HepG2 (cell line): ENCODE data around the gene ENPP7. TPM values are rescaled to one million over a fixed set of nuclear protein-coding genes. Genes with fewer than 3 reads are reported as not detected.

Source experiments
- ATAC-seq: fragments of 200-7000 bp; cut with Tn5 transposase; 3 replicates; pipeline ENCODE4 v1.9.1; 2020; ENCODE audit warnings: mild to moderate bottlenecking, moderate library complexity
- BruUV-seq: library from RNA; stranded (reverse); fragments of 400-500 nt; replicated peaks from 2 replicates; lab custom pipeline; 2021; lab: Mats Ljungman, UMichigan
- CTCF ChIA-PET: fragments of 300-600 bp; formaldehyde crosslinking; extraction: SDS; loops from one replicate; lab custom pipeline; 2021; ENCODE audit warnings: low total read pairs, inconsistent platforms, low intra/inter-chr PET ratio; lab: Yijun Ruan, JAX
- POLR2A ChIA-PET: fragments of 350-600 bp; sonication (Branson Sonifier 250); formaldehyde crosslinking; loops from one replicate; lab custom pipeline; 2020; ENCODE audit warnings: antibody characterized with exemption, inconsistent platforms; lab: Yijun Ruan, JAX
- DNase-seq: peaks from one replicate; pipeline ENCODE4 v3.0.0-alpha.2; 2015; ENCODE audit warnings: low spot score
- FAIRE-seq: peaks from 3 replicates; lab custom pipeline; 2011; peaks lifted over from hg19 to GRCh38; lab: Jason Lieb, UNC
- H2AFZ ChIP-seq: one replicate; pipeline ENCODE4 v1.6.1; 2011; ENCODE audit warnings: low read length, inconsistent platforms
- H3K27ac ChIP-seq: fragments of 300-600 bp; 3 replicates; pipeline ENCODE4 v1.8.0; 2011; ENCODE audit warnings: mixed run types, mild to moderate bottlenecking, mixed read lengths, low read length, inconsistent platforms; ENCODE audit not compliant: insufficient read depth; ENCODE audit errors: extremely low read length
- H3K27me3 ChIP-seq, 2 experiments: fragments of 200-600 bp in 1 of 2; 2 replicates in 1 of 2; 3 replicates in 1 of 2; pipeline versions ENCODE4 v1.6.0 to v1.8.0; 2011; ENCODE audit warnings: low read length in 2 of 2, mild to moderate bottlenecking in 2 of 2, moderate library complexity in 2 of 2, inconsistent platforms in 1 of 2; ENCODE audit not compliant: insufficient read depth in 2 of 2, control insufficient read depth in 1 of 2
- H3K36me3 ChIP-seq, 2 experiments: fragments of 200-600 bp in 1 of 2; replicated peaks in 1 of 2; 2 replicates in 1 of 2; 3 replicates in 1 of 2; pipeline versions ENCODE4 v1.5.1 to v1.8.0; 2011; ENCODE audit warnings: low read length in 2 of 2, inconsistent platforms in 1 of 2; ENCODE audit not compliant: insufficient read depth in 2 of 2, control insufficient read depth in 1 of 2
- H3K4me1 ChIP-seq: 2 replicates; pipeline ENCODE4 v1.5.1; 2012; ENCODE audit warnings: low read length, inconsistent platforms; ENCODE audit not compliant: insufficient read depth
- H3K4me2 ChIP-seq: 2 replicates; pipeline ENCODE4 v1.6.0; 2011; ENCODE audit warnings: low read depth, low read length, inconsistent platforms
- H3K4me3 ChIP-seq, 3 experiments: fragments of 200-600 bp in 1 of 3; sonication (generic), shearing (Covaris generic) in 1 of 3; replicated peaks in 1 of 3; 2 replicates each; pipeline ENCODE4 v1.5.1; 2011 to 2016; ENCODE audit warnings: low read length in 3 of 3, inconsistent platforms in 2 of 3, low read depth in 2 of 3, mild to moderate bottlenecking in 2 of 3, control low read depth in 1 of 3, mixed read lengths in 1 of 3; ENCODE audit not compliant: insufficient read depth in 1 of 3
- H3K79me2 ChIP-seq: one replicate; pipeline ENCODE4 v1.6.1; 2011; ENCODE audit warnings: low read length, inconsistent platforms; ENCODE audit not compliant: insufficient read depth
- H3K9ac ChIP-seq: 2 replicates; pipeline ENCODE4 v1.6.0; 2011; ENCODE audit warnings: mild to moderate bottlenecking, low read depth, low read length, inconsistent platforms; ENCODE audit not compliant: insufficient read depth
- H3K9me3 ChIP-seq: 2 replicates; pipeline ENCODE4 v1.5.1; 2012; ENCODE audit warnings: mild to moderate bottlenecking, low read length
- H4K20me1 ChIP-seq: 2 replicates; pipeline ENCODE4 v1.6.0; 2011; ENCODE audit warnings: inconsistent platforms, mild to moderate bottlenecking, low read length, moderate library complexity; ENCODE audit not compliant: insufficient read depth
- CC2D1A ChIP-seq: sonication (generic); formaldehyde crosslinking; IDR thresholded peaks from 2 replicates; pipeline ENCODE4 v1.8.1; 2023; ENCODE audit warnings: mild to moderate bottlenecking, missing genetic modification reagents
- E2F2 ChIP-seq: sonication (generic); formaldehyde crosslinking; IDR thresholded peaks from 2 replicates; pipeline ENCODE4 v1.4.0; 2020; ENCODE audit warnings: missing genetic modification reagents, borderline replicate concordance
- IRX3 ChIP-seq: sonication (generic); formaldehyde crosslinking; IDR thresholded peaks from 2 replicates; pipeline ENCODE4 v1.8.1; 2023; ENCODE audit warnings: mild to moderate bottlenecking, low read depth, missing genetic modification reagents, borderline replicate concordance
- MATR3 ChIP-seq: sonication (generic); formaldehyde crosslinking; IDR thresholded peaks from 2 replicates; pipeline ENCODE4 v1.4.0; 2020; ENCODE audit warnings: missing genetic modification reagents
- MEF2D ChIP-seq: sonication (generic); formaldehyde crosslinking; IDR thresholded peaks from 2 replicates; pipeline ENCODE4 v1.5.1; 2020; ENCODE audit warnings: mild to moderate bottlenecking, missing genetic modification reagents
- PHF8 ChIP-seq: sonication (generic); formaldehyde crosslinking; IDR thresholded peaks from 2 replicates; pipeline ENCODE4 v1.5.0; 2020; ENCODE audit warnings: missing genetic modification reagents
- SRF ChIP-seq: IDR thresholded peaks from 2 replicates; pipeline ENCODE4 v1.6.1; 2011; ENCODE audit warnings: mild to moderate bottlenecking, low read depth, low read length, moderate library complexity
- SRY ChIP-seq: sonication (generic); formaldehyde crosslinking; IDR thresholded peaks from 2 replicates; pipeline ENCODE4 v1.8.0; 2022; ENCODE audit warnings: mild to moderate bottlenecking, missing genetic modification reagents
- ZMAT3 ChIP-seq: sonication (generic); formaldehyde crosslinking; conservative IDR thresholded peaks from 2 replicates; pipeline ENCODE4 v1.7.0; 2021; ENCODE audit warnings: missing genetic modification reagents
- ZNF180 ChIP-seq: sonication (generic); formaldehyde crosslinking; IDR thresholded peaks from 2 replicates; pipeline ENCODE4 v1.4.0; 2020; ENCODE audit warnings: low read depth, missing genetic modification reagents, borderline replicate concordance
- ZNF703 ChIP-seq: sonication (generic); formaldehyde crosslinking; IDR thresholded peaks from 2 replicates; pipeline ENCODE4 v1.5.1; 2020; ENCODE audit warnings: missing genetic modification reagents, mild to moderate bottlenecking, moderate library complexity, borderline replicate concordance
- ZNF747 ChIP-seq: sonication (generic); formaldehyde crosslinking; IDR thresholded peaks from 2 replicates; pipeline ENCODE4 v1.8.1; 2023; ENCODE audit warnings: missing genetic modification reagents, mild to moderate bottlenecking, borderline replicate concordance
- WGBS: methylation state at CpG from one replicate; pipeline ENCODE4 v1.1.6; 2017; ENCODE audit warnings: low lambda C conversion rate; 5-methylcytosine and 5-hydroxymethylcytosine counted together
- in situ Hi-C: cut with HindIII; loops from 2 replicates; pipeline ENCODE4 v1.10.0; 2017; ENCODE audit warnings: low pct_unique_long_range_greater_than_20kb; ENCODE audit not compliant: extremely low pct_ligation_motif_present
- intact Hi-C: fragments of 100-400 bp; cut with micrococcal nuclease; formaldehyde crosslinking; loops from one replicate; pipeline ENCODE4 v1.10.0; 2022; ENCODE audit not compliant: unreplicated experiment
- polyA plus RNA-seq, 8 experiments: library from polyadenylated mRNA; depleted of rRNA in 3 of 8; stranded (reverse) in 7 of 8; unstranded in 1 of 8; fragments of >200 nt; fragmentation: Illumina TruSeq in 4 of 8; extraction: Trizol in 4 of 8; gene quantifications; 2 replicates each; pipeline versions ENCODE4 v1.2.1 to v1.2.3, GENCODE V29; 2011 to 2016; ENCODE audit warnings: low read depth in 4 of 8, missing spikeins in 1 of 8, mixed read lengths in 1 of 8; ENCODE audit not compliant: insufficient read depth in 1 of 8
- total RNA-seq, 5 experiments: library from RNA; depleted of rRNA; stranded (reverse); fragments of >200 nt; fragmentation: Illumina TruSeq; extraction: Trizol; gene quantifications; 2 replicates each; pipeline ENCODE4 v1.2.3, GENCODE V29; 2016; ENCODE audit warnings: low read depth in 1 of 5
- TF ChIP-seq, protein P1 (sequence below): sonication (generic); formaldehyde crosslinking; IDR thresholded peaks from 2 replicates; pipeline ENCODE4 v1.4.0; 2020; ENCODE audit warnings: mild to moderate bottlenecking, missing genetic modification reagents

ENPP7 gene
- total and polyA plus RNA-seq, 2 of the 13 experiments (the other 11 are each of a cell fraction or from before 2014, with no cell fraction given): 1.1 to 2.2 TPM

DNA sequence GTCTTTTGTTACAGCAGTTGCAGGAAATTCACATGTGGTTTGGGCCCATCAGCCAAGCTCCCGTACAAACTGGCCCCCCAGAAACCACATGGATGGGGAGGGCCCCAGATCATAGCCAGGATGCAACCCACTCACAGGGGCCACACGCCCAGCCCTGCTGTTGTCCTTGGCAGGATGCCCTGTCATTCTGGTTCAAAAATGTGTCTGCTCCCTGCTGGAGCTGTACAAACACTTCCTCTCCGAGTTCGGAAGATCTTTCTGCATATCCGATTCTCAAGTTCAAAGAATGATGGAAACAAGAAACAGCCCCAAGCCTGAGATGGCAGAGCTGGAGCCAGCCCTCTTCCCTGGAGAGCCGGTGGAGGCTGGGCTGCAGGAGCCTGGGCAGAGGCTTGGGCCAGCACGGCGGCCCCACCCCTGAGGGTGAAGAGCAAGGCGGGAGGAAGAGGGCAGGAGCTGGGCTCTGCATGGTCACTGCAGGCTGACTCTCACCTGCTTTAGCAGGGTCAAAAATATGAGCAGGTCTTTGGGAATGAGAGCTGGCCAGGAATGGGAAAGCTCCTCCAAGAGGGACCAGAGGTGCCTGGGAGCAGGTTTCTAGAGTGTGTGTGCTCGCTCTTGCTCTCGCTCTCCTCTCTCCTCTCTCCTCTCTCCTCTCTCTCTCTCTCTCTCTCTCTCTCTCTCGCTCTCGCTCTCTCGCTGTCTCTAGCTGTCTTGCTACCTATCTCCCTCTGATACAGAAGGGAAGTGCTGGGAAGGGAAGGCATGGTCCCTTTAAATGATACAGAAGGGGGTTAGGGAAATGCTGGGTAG lies 34.7 kb upstream of the ENPP7 start:
- Histone ChIP-seq H4K20me1 (peaks cover 7% of the 10 kb centered on the region; the same call in 1 of the 2 replicates), H3K4me1 (no peaks in the 10 kb centered on the region), H3K9me3 (no peaks in the 10 kb centered on the region), H3K4me2 (no peak overlapping the region), H2AFZ (no peak overlapping the region), H3K9ac (no peak overlapping the region), H3K4me3 (no peak overlapping the region), H3K36me3 (no peaks in the 10 kb centered on the region), H3K79me2 (no peaks in the 10 kb centered on the region), H3K27me3 (peaks cover 36 to 81% of the 10 kb centered on the region in 2 experiments; a peak in 4 of 5 replicates), H3K27ac (no peak overlapping the region)
- DNase-seq (no peak), FAIRE-seq (no peak), ATAC-seq (peak; percentile 19; the same call in 2 of the 3 replicates)
- WGBS: 9% methylated on average over 11 of the region's 14 CpGs
- in situ Hi-C loops: no loop called here
- BruUV-seq: no TSS peak
- TF ChIP-seq IRX3 (CRISPR knock-in tag) (no peak), CC2D1A (CRISPR knock-in tag) (no peak), ZMAT3 (no peak), ZNF180 (CRISPR knock-in tag) (no peak), SRY (CRISPR knock-in tag) (no peak), MATR3 (CRISPR knock-in tag) (no peak), PHF8 (CRISPR knock-in tag) (no peak), ZNF703 (CRISPR knock-in tag) (no peak), ZNF747 (CRISPR knock-in tag) (no peak), MEF2D (CRISPR knock-in tag) (no peak), SRF (no peak), E2F2 (CRISPR knock-in tag) (no peak)
- TF ChIP-seq, protein P1, sequence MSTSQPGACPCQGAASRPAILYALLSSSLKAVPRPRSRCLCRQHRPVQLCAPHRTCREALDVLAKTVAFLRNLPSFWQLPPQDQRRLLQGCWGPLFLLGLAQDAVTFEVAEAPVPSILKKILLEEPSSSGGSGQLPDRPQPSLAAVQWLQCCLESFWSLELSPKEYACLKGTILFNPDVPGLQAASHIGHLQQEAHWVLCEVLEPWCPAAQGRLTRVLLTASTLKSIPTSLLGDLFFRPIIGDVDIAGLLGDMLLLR: no peak
- POLR2A ChIA-PET: no interaction called here
- intact Hi-C loops: no loop called here
- CTCF ChIA-PET: no interaction called here
